Gastrocnemius medialis (tissue), 4 donors: ENCODE data around the gene THEM5. TPM values are rescaled to one million over a fixed set of nuclear protein-coding genes. Genes with fewer than 3 reads are reported as not detected.

Experiments used
- ATAC-seq, 2 donors: fragments of 150-250 bp; one replicate each; pipeline ENCODE4 v1.9.1; 2016
- DNase-seq, 2 donors: peaks; one replicate each; pipeline ENCODE4 v3.0.0-alpha.2; 2019
- H3K27ac ChIP-seq, 4 donors: fragments of 200-600 bp; sonication (generic); 1 replicate in 1 of 4; 2 replicates in 3 of 4; pipeline ENCODE4 v1.5.1; 2016 to 2018; ENCODE audit warnings: mild to moderate bottlenecking in 2 of 4, moderate library complexity in 1 of 4
- H3K27me3 ChIP-seq, 3 donors: fragments of 200-600 bp; sonication (generic) in 2 of 3; 1 replicate in 1 of 3; 2 replicates in 2 of 3; pipeline versions ENCODE4 v1.5.1 to v1.6.0; 2016 to 2019; ENCODE audit warnings: mild to moderate bottlenecking in 1 of 3, moderate library complexity in 1 of 3
- H3K36me3 ChIP-seq, 2 donors: fragments of 200-600 bp; sonication (generic) in 1 of 2; one replicate each; pipeline ENCODE4 v1.5.1; 2017 to 2018
- H3K4me1 ChIP-seq, 2 donors: fragments of 200-600 bp; sonication (generic) in 1 of 2; one replicate each; pipeline ENCODE4 v1.5.1; 2016 to 2017; ENCODE audit warnings: mild to moderate bottlenecking in 2 of 2
- H3K4me3 ChIP-seq, 4 donors: fragments of 200-600 bp; sonication (generic) in 3 of 4; 1 replicate in 1 of 4; 2 replicates in 3 of 4; pipeline ENCODE4 v1.5.1; 2016 to 2019; ENCODE audit warnings: mild to moderate bottlenecking in 2 of 4
- H3K9me3 ChIP-seq, 3 donors: fragments of 200-600 bp; sonication (generic) in 2 of 3; 1 replicate in 1 of 3; 2 replicates in 2 of 3; pipeline ENCODE4 v1.5.1; 2016 to 2019
- CTCF ChIP-seq, 5 experiments: fragments of 450-650 bp in 3 of 5; fragments of 200-600 bp in 2 of 5; sonication (generic) in 2 of 5; IDR thresholded peaks in 4 of 5; conservative IDR thresholded peaks in 1 of 5; 1 replicate in 4 of 5; 2 replicates in 1 of 5; pipeline ENCODE4 v1.5.1; 2016 to 2019; ENCODE audit warnings: antibody characterized with exemption in 5 of 5, mild to moderate bottlenecking in 3 of 5, moderate library complexity in 3 of 5
- POLR2A ChIP-seq, 2 donors: fragments of 450-650 bp; IDR thresholded peaks; one replicate each; pipeline ENCODE4 v1.6.1; 2017; ENCODE audit warnings: antibody characterized with exemption in 2 of 2, mild to moderate bottlenecking in 2 of 2, moderate library complexity in 2 of 2
- in situ Hi-C, 4 donors: fragments of 200-750 bp; cut with MboI; loops; one replicate each; pipeline versions ENCODE4 v1.15.0 to v1.8.0; 2017; ENCODE audit warnings: low sequenced_read_pairs in 4 of 4
- intact Hi-C: fragments of 100-400 bp; cut with DNase I; formaldehyde crosslinking; loops from one replicate; pipeline ENCODE4 v1.15.1; 2023; ENCODE audit warnings: low total_unique reads
- total RNA-seq, 4 donors: library from RNA; depleted of rRNA; stranded (reverse); fragments of >200 nt; gene quantifications; one replicate each; pipeline versions ENCODE4 v1.1.0 to v1.2.3, GENCODE V29; 2016

Gene THEM5
- total RNA-seq, 4 donors from 2014 or later, result not detected

DNA sequence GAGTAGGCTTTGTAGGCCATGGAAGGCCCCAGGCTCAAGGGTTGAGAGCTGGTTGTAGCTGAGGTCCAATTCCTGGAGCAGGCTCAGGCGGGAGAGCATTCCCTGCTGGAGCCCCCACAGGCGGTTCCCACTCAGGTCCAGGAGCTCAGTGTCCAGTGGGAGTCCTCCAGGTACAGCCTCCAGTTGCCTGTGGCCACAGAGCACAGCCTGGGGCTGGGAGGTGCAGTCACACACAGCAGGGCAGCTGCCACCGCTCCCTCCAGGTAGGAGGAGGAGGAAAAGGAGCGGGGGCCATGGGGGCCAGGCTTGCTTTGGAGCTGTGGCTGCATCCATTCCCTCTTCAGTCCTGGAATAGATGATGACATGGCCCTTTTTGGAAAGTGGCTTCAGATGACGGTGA is 51.1 kb downstream of the THEM5 start:
- Histone ChIP-seq H3K4me3 (no peak overlapping the region), H3K36me3 (no peaks in the 10 kb centered on the region), H3K9me3 (no peaks in the 10 kb centered on the region), H3K4me1 (peaks cover 3% of the 10 kb centered on the region in 2 donors), H3K27ac (peak overlapping the region in 1 of 4 donors; percentile 38), H3K27me3 (no peaks in the 10 kb centered on the region)
- intact Hi-C loops, result no loop called here
- ATAC-seq (peak in 1 of 2 donors; percentile 40), DNase-seq (no peak)
- TF ChIP-seq CTCF (IDR thresholded peaks at IDR 0.05 in 4 of 5, conservative IDR thresholded peaks at IDR 0.05 in 1 of 5) (no peak), POLR2A (IDR thresholded peaks at IDR 0.05) (no peak)
- in situ Hi-C loops, result no loop called here

DNA sequence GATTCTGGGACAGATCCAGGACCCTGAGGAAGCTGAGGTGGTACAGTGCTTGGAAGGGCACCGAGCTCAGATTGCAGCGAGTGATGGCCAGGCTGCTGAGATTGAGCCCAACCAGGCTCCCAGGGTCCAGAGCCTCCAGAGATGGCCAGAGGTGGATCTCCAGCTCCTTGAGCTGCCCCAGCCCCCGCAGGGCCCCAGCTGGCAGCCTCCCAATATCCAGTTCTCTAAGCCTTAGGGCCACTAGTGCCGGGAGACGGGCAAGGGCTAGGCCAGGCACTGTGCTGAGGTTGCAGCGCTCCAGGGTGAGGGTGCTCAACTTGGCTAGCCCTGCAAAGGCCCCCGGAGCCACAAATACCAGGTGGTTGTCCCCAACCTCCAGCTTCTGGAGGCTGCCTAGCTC is 51.7 kb downstream of the THEM5 start:
- Histone ChIP-seq H3K4me3 (no peak overlapping the region), H3K27me3 (no peaks in the 10 kb centered on the region), H3K4me1 (peaks cover 0 to 3% of the 10 kb centered on the region in 2 donors), H3K36me3 (no peaks in the 10 kb centered on the region), H3K9me3 (no peaks in the 10 kb centered on the region), H3K27ac (no peak overlapping the region)
- in situ Hi-C loops (no loop called here), intact Hi-C loops (no loop called here)
- no peak for DNase-seq
- TF ChIP-seq CTCF (IDR thresholded peaks at IDR 0.05 in 4 of 5, conservative IDR thresholded peaks at IDR 0.05 in 1 of 5) (no peak), POLR2A (IDR thresholded peaks at IDR 0.05) (no peak)
- ATAC-seq, result no peak

DNA sequence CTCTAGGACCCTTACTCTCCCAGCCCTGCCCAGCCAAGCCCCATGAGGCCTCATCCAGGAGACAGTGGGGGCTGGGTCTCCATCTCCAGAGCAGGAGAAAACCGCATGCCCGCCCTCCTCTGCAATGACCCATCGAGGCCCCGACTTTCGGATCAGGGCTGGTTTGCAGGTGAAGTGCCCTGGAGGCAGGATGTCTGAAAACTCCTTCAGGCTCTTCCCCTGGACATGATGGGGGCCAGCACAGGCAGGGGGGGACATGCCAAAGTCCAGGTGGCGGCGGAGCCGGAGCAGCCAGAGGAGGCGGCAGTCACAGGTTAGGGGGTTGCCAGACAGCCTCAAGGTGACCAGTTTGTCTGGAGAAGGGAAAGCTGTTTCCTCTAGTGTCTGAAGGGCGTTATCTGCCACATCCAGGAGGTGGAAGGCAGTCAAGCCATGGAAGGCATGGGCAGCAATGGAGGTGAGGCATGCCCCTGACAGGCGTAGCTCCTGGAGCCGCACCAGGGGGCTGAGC is 52.1 kb downstream of the THEM5 start:
- in situ Hi-C loops, result no loop called here
- intact Hi-C loops, result no loop called here
- Histone ChIP-seq H3K4me3 (no peak overlapping the region), H3K27me3 (no peaks in the 10 kb centered on the region), H3K9me3 (no peaks in the 10 kb centered on the region), H3K27ac (no peak overlapping the region), H3K36me3 (no peaks in the 10 kb centered on the region), H3K4me1 (peaks cover 0 to 3% of the 10 kb centered on the region in 2 donors)
- TF ChIP-seq POLR2A (IDR thresholded peaks at IDR 0.05), result no peak
- no peak for TF ChIP-seq CTCF (IDR thresholded peaks at IDR 0.05 in 4 of 5, conservative IDR thresholded peaks at IDR 0.05 in 1 of 5)
- ATAC-seq (no peak), DNase-seq (no peak)

DNA sequence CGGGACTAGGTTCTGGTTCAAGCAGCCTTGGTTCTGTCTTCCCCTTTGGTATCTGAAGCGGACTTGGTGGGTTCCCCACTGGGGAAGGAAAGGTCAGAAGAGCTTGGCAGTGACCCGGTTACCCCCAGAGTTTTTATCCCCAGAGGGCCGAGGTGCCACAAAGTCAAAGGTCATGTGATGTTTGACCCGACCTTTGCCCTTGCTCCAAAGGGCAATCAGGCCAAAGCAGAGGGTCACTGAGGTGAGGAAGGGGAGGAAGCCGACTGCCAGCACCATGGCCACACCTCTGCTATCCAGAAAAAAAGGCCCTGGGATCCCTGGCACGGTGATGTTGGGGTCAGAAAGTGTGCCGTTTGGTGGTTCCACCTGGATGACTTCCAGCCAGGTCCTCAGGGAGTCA is 52.7 kb downstream of the THEM5 start:
- TF ChIP-seq CTCF (IDR thresholded peaks at IDR 0.05 in 4 of 5, conservative IDR thresholded peaks at IDR 0.05 in 1 of 5), result no peak
- TF ChIP-seq POLR2A (IDR thresholded peaks at IDR 0.05), result no peak
- in situ Hi-C loops, result no loop called here
- Histone ChIP-seq H3K4me1 (peaks cover 0 to 3% of the 10 kb centered on the region in 2 donors), H3K27ac (no peak overlapping the region), H3K27me3 (no peaks in the 10 kb centered on the region), H3K36me3 (no peaks in the 10 kb centered on the region), H3K4me3 (no peak overlapping the region), H3K9me3 (no peaks in the 10 kb centered on the region)
- no peak for DNase-seq
- intact Hi-C loops, result no loop called here
- ATAC-seq, result no peak
